ENCODE results near the gene RAMAC.

- TF ChIP-seq, protein P1, sequence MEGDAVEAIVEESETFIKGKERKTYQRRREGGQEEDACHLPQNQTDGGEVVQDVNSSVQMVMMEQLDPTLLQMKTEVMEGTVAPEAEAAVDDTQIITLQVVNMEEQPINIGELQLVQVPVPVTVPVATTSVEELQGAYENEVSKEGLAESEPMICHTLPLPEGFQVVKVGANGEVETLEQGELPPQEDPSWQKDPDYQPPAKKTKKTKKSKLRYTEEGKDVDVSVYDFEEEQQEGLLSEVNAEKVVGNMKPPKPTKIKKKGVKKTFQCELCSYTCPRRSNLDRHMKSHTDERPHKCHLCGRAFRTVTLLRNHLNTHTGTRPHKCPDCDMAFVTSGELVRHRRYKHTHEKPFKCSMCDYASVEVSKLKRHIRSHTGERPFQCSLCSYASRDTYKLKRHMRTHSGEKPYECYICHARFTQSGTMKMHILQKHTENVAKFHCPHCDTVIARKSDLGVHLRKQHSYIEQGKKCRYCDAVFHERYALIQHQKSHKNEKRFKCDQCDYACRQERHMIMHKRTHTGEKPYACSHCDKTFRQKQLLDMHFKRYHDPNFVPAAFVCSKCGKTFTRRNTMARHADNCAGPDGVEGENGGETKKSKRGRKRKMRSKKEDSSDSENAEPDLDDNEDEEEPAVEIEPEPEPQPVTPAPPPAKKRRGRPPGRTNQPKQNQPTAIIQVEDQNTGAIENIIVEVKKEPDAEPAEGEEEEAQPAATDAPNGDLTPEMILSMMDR (IDR thresholded peaks at IDR 0.05): no peak
- TF ChIP-seq POLR2AphosphoS5 (IDR thresholded peaks at IDR 0.05): no peak
- no peak for TF ChIP-seq POLR2A (IDR thresholded peaks at IDR 0.05)
Observed at GRCh38 chr15:82960766-82961165, 25.2 kb upstream of the RAMAC start.
